Esophagus squamous epithelium (tissue), 4 donors: ENCODE measurements around the gene PGP.

Source experiments
- CTCF ChIP-seq, 6 experiments: fragments of 450-650 bp in 4 of 6; fragments of 200-600 bp in 2 of 6; sonication (generic) in 2 of 6; IDR thresholded peaks; one replicate each; pipeline ENCODE4 v1.5.1; 2016 to 2019; ENCODE audit warnings: antibody characterized with exemption in 6 of 6, mild to moderate bottlenecking in 4 of 6, moderate library complexity in 4 of 6
- POLR2A ChIP-seq, 4 donors: fragments of 450-650 bp; IDR thresholded peaks; one replicate each; pipeline ENCODE4 v1.6.1; 2017; ENCODE audit warnings: antibody characterized with exemption in 4 of 4, mild to moderate bottlenecking in 4 of 4, moderate library complexity in 3 of 4

- no peak for TF ChIP-seq CTCF (IDR thresholded peaks at IDR 0.05)
- TF ChIP-seq POLR2A (IDR thresholded peaks at IDR 0.05): no peak
Observed at GRCh38 chr16:2199095-2199494, 15.5 kb downstream of the PGP start.
